GM18507 (cell line): ENCODE results near the gene CCT8.
A peak's percentile ranks its signal among the peaks of the same experiment; 100 is the strongest.

Experiments used
- DNase-seq: peaks from one replicate; pipeline ENCODE4 v3.0.0; 2011; ENCODE audit warnings: low read depth; ENCODE audit not compliant: insufficient read length; ENCODE audit errors: extremely low spot score
- FAIRE-seq: peaks from 2 replicates; lab custom pipeline; 2011; peaks lifted over from hg19 to GRCh38; lab: Jason Lieb, UNC

Gene CCT8

GRCh38 chr21:29073222-29074006 lies at the start of gene CCT8:
CCT8 (minus strand) TSS chr21:29073648; CDS start chr21:29073590, 58 bp downstream.
- FAIRE-seq (peak; percentile 98), DNase-seq (peak; percentile 86)

- no peak for DNase-seq
- FAIRE-seq: peak; percentile 65
Observed at GRCh38 chr21:29121759-29122158, 48.3 kb upstream of the CCT8 start.

GRCh38 chr21:29117372-29117955 lies 44.0 kb upstream of the CCT8 start:
- FAIRE-seq: no peak
- DNase-seq: no peak

- no peak for FAIRE-seq
- no peak for DNase-seq
Observed at GRCh38 chr21:29115899-29116298, 42.5 kb upstream of the CCT8 start.

GRCh38 chr21:29114765-29115500 lies 41.5 kb upstream of the CCT8 start:
- DNase-seq (no peak), FAIRE-seq (no peak)

GRCh38 chr21:29105218-29105617 lies 31.8 kb upstream of the CCT8 start:
- no peak for DNase-seq
- FAIRE-seq: no peak

GRCh38 chr21:29104239-29104708 lies 30.8 kb upstream of the CCT8 start:
- no peak for DNase-seq
- no peak for FAIRE-seq

- DNase-seq (no peak), FAIRE-seq (no peak)
Observed at GRCh38 chr21:29102791-29103257, 29.4 kb upstream of the CCT8 start.

- no peak for DNase-seq
Observed at GRCh38 chr21:29098156-29098555, 24.7 kb upstream of the CCT8 start.

GRCh38 chr21:29096218-29097015 lies 23.0 kb upstream of the CCT8 start:
- FAIRE-seq: no peak

More at GRCh38 chr21:29098156-29098555, 24.7 kb upstream of the CCT8 start:
- FAIRE-seq: no peak

GRCh38 chr21:29092102-29092959 lies 18.9 kb upstream of the CCT8 start:
- FAIRE-seq (no peak), DNase-seq (no peak)

More at GRCh38 chr21:29096218-29097015, 23.0 kb upstream of the CCT8 start:
- DNase-seq: no peak

GRCh38 chr21:29091033-29091432 lies 17.6 kb upstream of the CCT8 start:
- no peak for DNase-seq
- no peak for FAIRE-seq

- no peak for FAIRE-seq
Observed at GRCh38 chr21:29085106-29085752, 11.8 kb upstream of the CCT8 start.

GRCh38 chr21:29084372-29084771 lies 10.9 kb upstream of the CCT8 start:
- FAIRE-seq (no peak), DNase-seq (no peak)

More at GRCh38 chr21:29085106-29085752, 11.8 kb upstream of the CCT8 start:
- DNase-seq: no peak

- DNase-seq: no peak
- no peak for FAIRE-seq
Observed at GRCh38 chr21:29083306-29083705, 9.9 kb upstream of the CCT8 start.

- DNase-seq: no peak
- FAIRE-seq: no peak
Observed at GRCh38 chr21:29082046-29082815, 8.8 kb upstream of the CCT8 start.

GRCh38 chr21:29080454-29080941 lies 7.0 kb upstream of the CCT8 start:
- DNase-seq (no peak), FAIRE-seq (no peak)
